ENCODE measurements around the gene BCAS3.
"Not testable (repeated sequence)": the region's sequence is repeated elsewhere in the genome, so short reads cannot be mapped to it uniquely, and the experiment has no call there.

The BCAS3 gene

DNA sequence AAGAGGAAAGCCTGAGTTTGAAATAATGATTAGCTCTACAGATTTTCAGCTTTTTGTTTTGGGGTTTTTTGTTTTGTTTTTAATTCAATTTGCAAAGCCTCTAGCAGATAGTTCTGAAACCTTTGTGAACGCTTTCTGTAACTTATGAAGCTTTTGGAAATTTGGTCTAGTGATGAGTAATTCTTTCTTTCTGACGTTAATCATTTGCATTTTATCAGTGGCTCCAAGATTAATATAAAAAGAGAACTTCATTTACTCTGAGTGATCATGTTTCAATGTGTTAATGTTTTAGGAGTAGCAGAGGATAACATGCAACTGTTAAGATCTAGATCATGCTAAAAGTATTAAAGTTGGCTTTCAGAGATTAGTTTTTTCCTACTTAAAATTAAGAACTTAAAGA, 561.7 kb downstream of the BCAS3 start:
- H3K9ac ChIP-seq (ENCODE audit: low read length): no peak overlapping the region
- no peaks in the 10 kb centered on the region for H3K36me3 ChIP-seq (ENCODE audit: control insufficient read depth, insufficient read depth, low read length)
- H3K4me1 ChIP-seq (ENCODE audit: control insufficient read depth, insufficient read depth, low read length): peaks cover 10% of the 10 kb centered on the region
- no peaks in the 10 kb centered on the region for H3K9me3 ChIP-seq (ENCODE audit: control insufficient read depth, low read length)
- no peak overlapping the region for H3K4me3 ChIP-seq (ENCODE audit: low read length)
- no peaks in the 10 kb centered on the region for H3K27me3 ChIP-seq (ENCODE audit: control insufficient read depth, insufficient read depth, low read length)

DNA sequence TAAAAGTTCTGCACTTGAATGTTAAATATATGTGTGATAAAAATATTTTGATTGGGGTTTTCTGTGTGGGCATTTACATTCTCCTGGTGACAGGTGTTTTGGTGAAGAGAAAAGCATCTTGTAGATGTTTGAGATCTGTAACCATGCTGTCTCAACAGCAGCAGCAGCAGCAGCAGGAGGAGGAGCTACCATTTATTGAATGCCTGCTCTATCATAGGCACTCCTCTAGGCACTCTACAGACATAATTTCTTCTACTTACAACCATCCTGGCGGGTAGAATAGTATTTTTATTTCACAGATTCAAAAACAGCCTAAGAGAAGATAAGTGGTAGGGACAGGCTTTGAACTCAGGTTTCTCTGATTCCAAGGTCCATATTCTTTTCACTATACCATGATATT, 562.3 kb downstream of the BCAS3 start:
- peaks cover 10% of the 10 kb centered on the region for H3K4me1 ChIP-seq (ENCODE audit: control insufficient read depth, insufficient read depth, low read length)
- H3K9ac ChIP-seq (ENCODE audit: low read length): no peak overlapping the region
- no peaks in the 10 kb centered on the region for H3K36me3 ChIP-seq (ENCODE audit: control insufficient read depth, insufficient read depth, low read length)
- H3K4me3 ChIP-seq (ENCODE audit: low read length): no peak overlapping the region
- no peaks in the 10 kb centered on the region for H3K9me3 ChIP-seq (ENCODE audit: control insufficient read depth, low read length)
- no peaks in the 10 kb centered on the region for H3K27me3 ChIP-seq (ENCODE audit: control insufficient read depth, insufficient read depth, low read length)

DNA sequence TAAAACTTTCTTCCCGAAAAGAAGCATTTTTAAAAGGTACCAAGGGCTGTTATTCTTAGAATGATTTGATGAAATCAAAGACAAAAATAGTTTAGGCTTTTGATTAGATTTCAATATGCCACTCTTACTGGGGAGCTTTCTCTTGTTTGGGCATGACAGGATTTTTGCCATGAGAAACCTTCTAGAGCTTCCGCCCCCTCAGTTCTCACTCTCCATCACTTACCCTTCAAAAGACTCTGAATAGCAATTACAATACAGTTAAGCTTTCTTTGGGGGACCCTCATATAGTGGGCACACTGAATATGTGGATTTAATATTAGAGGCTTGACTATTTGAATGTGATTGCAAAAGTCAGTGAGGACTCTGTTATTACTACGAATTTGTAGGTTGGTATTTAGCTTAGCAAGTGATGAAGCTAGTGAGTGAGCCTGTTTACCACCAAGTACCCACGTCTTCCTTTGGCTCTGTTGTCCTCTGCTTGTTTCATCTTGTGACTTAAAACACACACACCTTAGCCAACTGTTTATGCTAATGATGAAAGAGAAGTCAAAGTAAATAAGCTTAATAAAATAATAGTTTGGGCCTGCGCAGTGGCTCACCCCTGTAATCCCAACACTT, 563.3 kb downstream of the BCAS3 start:
- Histone ChIP-seq H3K9me3 (ENCODE audit: control insufficient read depth, low read length) (no peaks in the 10 kb centered on the region), H3K36me3 (ENCODE audit: control insufficient read depth, insufficient read depth, low read length) (no peaks in the 10 kb centered on the region), H3K9ac (ENCODE audit: low read length) (no peak overlapping the region), H3K4me3 (ENCODE audit: low read length) (no peak overlapping the region), H3K4me1 (ENCODE audit: control insufficient read depth, insufficient read depth, low read length) (peaks cover under 1% of the 10 kb centered on the region), H3K27me3 (ENCODE audit: control insufficient read depth, insufficient read depth, low read length) (no peaks in the 10 kb centered on the region)

DNA sequence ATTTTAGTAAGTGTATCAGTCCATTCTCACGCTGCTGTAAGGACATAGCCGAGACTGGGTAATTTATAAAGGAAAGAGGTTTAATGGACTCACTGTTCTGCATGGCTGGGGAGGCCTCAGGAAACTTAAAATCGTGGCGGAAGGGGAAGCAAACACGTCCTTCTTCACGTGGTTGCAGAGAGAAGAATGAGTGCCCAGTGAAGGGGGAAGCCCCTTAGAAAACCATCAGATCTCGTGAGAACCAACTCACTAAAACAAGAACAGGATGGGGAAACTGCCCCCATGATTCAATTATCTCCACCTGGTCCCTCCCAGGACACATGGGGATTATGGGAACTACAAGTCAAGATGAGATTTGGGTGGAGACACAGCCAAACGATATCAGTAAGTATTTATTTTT, 567.3 kb downstream of the BCAS3 start:
- not testable (repeated sequence) for H3K9me3 ChIP-seq (ENCODE audit: control insufficient read depth, low read length); H3K4me3 ChIP-seq (ENCODE audit: low read length); H3K36me3 ChIP-seq (ENCODE audit: control insufficient read depth, insufficient read depth, low read length); H3K27me3 ChIP-seq (ENCODE audit: control insufficient read depth, insufficient read depth, low read length); H3K9ac ChIP-seq (ENCODE audit: low read length)
- H3K4me1 ChIP-seq (ENCODE audit: control insufficient read depth, insufficient read depth, low read length): peaks cover 14% of the 10 kb centered on the region

DNA sequence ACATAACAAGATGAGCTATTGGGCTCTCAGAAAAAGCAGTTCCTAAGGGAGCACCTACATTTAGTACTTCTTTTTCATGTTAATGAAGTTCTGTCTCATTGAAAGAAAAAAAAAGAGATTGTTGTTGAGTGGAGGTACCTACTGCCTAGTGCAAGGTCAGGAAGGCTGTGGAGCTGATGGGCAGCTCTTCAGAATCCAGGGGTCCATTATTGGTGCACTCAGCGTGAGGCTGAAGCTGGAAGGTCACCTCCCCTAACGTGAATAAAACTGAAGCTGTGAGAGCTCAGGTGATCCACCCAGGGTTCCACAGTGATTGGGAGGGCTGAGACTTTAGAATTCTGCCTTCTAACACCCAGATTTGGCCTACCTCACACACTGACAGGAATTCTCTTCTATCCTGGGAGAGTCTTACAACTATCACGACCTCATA, 568.1 kb downstream of the BCAS3 start:
- H3K4me3 ChIP-seq (ENCODE audit: low read length): no peak overlapping the region
- H3K9ac ChIP-seq (ENCODE audit: low read length): no peak overlapping the region
- H3K27me3 ChIP-seq (ENCODE audit: control insufficient read depth, insufficient read depth, low read length): no peaks in the 10 kb centered on the region
- H3K9me3 ChIP-seq (ENCODE audit: control insufficient read depth, low read length): no peaks in the 10 kb centered on the region
- no peaks in the 10 kb centered on the region for H3K36me3 ChIP-seq (ENCODE audit: control insufficient read depth, insufficient read depth, low read length)
- H3K4me1 ChIP-seq (ENCODE audit: control insufficient read depth, insufficient read depth, low read length): peaks cover 14% of the 10 kb centered on the region

DNA sequence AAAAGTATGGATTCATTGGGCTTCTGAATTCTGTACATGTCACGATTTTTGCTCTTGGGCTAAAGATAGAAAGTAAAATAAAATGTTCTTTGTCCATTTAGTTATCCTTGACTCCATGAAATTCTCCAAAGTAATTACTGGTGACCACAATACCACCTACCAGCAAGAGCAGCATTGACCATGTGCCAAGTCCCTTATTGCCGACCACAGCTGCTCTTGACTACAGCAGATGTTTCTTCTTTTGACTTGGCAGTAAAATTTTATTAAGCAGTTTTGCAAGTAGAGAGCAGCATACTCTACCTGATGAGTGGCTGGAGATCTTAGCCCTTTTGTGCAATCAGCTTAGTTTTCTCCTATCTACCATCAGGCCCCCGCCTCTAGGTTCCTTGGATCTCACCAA, 569.8 kb downstream of the BCAS3 start:
- no peaks in the 10 kb centered on the region for H3K9me3 ChIP-seq (ENCODE audit: control insufficient read depth, low read length)
- no peak overlapping the region for H3K4me3 ChIP-seq (ENCODE audit: low read length)
- H3K27me3 ChIP-seq (ENCODE audit: control insufficient read depth, insufficient read depth, low read length): no peaks in the 10 kb centered on the region
- no peak overlapping the region for H3K9ac ChIP-seq (ENCODE audit: low read length)
- peaks cover 19% of the 10 kb centered on the region for H3K4me1 ChIP-seq (ENCODE audit: control insufficient read depth, insufficient read depth, low read length)
- no peaks in the 10 kb centered on the region for H3K36me3 ChIP-seq (ENCODE audit: control insufficient read depth, insufficient read depth, low read length)

DNA sequence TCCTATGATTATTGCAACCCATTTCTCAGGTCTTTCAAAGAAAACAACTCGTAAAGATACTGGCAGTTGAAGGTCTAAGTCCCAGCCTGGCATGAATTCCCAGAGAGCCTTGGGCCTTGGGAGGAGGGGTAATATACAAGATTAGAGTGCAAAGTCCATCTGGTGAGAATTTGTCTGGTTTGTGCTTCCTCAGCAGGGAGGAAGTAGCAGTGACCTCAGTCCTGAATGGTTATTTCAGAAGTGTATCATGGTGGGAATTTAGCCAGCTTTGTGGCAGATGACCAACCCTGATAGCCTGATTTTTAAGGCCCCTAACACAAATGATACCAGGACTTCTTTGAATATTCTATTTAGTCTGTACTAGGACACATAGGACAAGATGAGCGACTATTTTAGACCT, 570.7 kb downstream of the BCAS3 start:
- no peaks in the 10 kb centered on the region for H3K27me3 ChIP-seq (ENCODE audit: control insufficient read depth, insufficient read depth, low read length)
- no peak overlapping the region for H3K4me3 ChIP-seq (ENCODE audit: low read length)
- H3K36me3 ChIP-seq (ENCODE audit: control insufficient read depth, insufficient read depth, low read length): no peaks in the 10 kb centered on the region
- H3K9ac ChIP-seq (ENCODE audit: low read length): no peak overlapping the region
- H3K4me1 ChIP-seq (ENCODE audit: control insufficient read depth, insufficient read depth, low read length): peaks cover 21% of the 10 kb centered on the region
- no peaks in the 10 kb centered on the region for H3K9me3 ChIP-seq (ENCODE audit: control insufficient read depth, low read length)

DNA sequence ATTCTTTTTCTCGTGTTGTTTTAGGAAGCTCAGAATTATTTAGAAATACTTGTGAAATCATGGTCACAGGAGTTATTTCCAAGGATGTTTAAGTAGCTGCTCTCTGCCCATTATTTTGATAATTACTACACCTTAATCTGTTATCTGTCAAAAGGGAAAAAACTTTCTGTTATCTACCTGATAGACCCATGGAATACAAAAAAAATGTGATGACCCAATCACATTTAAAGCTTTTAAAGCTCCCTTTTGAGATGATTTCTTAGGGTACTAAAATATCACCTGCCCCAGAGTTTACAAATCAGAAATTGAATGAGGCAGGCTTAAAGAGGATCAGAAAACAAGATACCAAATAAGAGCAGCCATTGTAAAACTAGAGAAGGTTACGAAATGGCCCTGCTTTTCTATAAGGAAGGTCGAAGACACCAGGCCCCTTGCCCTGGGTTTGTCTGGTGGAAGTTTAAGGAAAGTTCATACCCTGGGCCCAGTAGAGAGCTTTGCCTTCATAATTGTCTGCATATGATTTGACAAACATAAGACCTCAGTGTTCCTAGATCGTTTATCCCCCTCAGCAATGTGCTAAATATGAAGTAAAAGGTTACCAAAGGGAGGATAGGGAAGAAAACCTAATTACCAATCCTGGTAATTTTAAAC, 572.1 kb downstream of the BCAS3 start:
- Histone ChIP-seq H3K4me1 (ENCODE audit: control insufficient read depth, insufficient read depth, low read length) (peaks cover 21% of the 10 kb centered on the region), H3K27me3 (ENCODE audit: control insufficient read depth, insufficient read depth, low read length) (no peaks in the 10 kb centered on the region), H3K36me3 (ENCODE audit: control insufficient read depth, insufficient read depth, low read length) (no peaks in the 10 kb centered on the region), H3K9ac (ENCODE audit: low read length) (no peak overlapping the region), H3K9me3 (ENCODE audit: control insufficient read depth, low read length) (no peaks in the 10 kb centered on the region), H3K4me3 (ENCODE audit: low read length) (no peak overlapping the region)

DNA sequence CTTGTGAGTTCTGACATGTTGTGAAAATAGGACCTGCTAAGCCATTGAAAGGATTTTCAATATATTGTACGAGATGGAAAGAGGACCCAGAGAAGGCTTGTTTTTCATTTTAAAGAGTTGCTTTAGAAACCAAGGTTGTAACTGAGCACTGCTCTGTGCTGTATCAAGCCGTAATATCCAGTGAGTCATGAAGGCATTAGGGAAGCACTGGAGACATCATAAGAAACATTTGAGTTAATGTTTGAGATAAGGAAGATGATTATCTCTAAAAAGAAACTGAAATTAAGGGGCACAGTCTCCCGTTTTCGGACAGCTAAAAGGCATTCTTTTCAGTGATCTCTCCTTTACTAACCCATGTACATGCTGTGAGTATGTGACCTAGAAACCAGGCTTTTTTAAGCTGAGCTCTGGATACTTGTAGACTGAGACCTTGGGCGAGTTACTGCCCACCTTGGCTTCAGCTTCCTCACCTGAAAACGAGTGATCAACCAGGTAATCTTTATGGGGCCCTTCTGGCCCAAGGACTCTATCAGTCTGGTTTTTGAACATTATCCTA, 572.8 kb downstream of the BCAS3 start:
- H3K4me3 ChIP-seq (ENCODE audit: low read length): no peak overlapping the region
- no peak overlapping the region for H3K9ac ChIP-seq (ENCODE audit: low read length)

DNA sequence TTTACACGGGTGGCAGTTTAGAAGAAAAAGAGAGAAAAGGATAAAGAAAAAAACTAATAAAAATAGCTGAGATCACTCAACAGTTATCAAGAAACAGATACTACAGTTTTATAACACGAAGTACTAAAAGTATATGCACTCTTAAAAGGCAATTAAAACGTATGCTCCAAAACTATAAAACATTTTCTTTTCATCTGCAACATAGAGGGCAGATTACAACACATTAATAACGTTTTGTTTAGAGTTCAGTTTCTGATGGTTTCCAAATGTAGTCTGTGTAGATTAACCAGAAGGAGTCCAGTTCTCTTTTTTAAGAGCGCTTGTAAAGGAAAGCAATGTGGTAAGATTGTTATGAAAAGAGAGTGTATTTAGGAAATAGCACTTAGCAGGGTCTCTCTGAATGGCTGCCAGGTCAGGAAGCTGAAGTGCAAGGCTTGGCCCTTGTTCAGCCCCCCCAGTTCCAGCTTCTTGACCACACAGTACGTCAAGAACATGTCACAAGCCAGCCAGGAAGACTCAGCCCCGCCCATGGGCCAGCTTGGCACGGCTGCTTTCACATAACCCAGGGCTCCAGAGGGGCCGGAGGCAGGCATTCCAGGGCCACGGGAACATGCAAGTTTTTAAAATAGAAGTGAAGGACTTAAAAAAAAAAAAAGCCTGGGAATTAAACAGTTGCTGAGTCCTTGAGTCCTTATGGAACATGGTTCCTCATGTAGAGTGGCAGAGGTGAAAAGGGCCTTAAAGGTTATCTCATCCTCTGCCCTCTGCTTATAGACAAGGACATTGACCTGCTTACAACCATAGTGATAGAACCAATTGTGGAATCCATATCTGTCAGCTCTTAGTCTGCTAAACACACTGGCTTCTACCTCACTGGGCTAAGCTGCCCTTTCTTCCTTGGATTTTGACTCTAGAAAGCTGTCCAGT, 574.6 kb downstream of the BCAS3 start:
- Histone ChIP-seq H3K9ac (ENCODE audit: low read length) (no peak overlapping the region), H3K27me3 (ENCODE audit: control insufficient read depth, insufficient read depth, low read length) (no peaks in the 10 kb centered on the region), H3K9me3 (ENCODE audit: control insufficient read depth, low read length) (no peaks in the 10 kb centered on the region), H3K4me1 (ENCODE audit: control insufficient read depth, insufficient read depth, low read length) (peaks cover 21% of the 10 kb centered on the region), H3K36me3 (ENCODE audit: control insufficient read depth, insufficient read depth, low read length) (no peaks in the 10 kb centered on the region), H3K4me3 (ENCODE audit: low read length) (no peak overlapping the region)

More for the DNA sequence above, 572.8 kb downstream of the BCAS3 start:
- Histone ChIP-seq H3K36me3 (ENCODE audit: control insufficient read depth, insufficient read depth, low read length) (no peaks in the 10 kb centered on the region), H3K27me3 (ENCODE audit: control insufficient read depth, insufficient read depth, low read length) (no peaks in the 10 kb centered on the region), H3K4me1 (ENCODE audit: control insufficient read depth, insufficient read depth, low read length) (peaks cover 21% of the 10 kb centered on the region), H3K9me3 (ENCODE audit: control insufficient read depth, low read length) (no peaks in the 10 kb centered on the region)

DNA sequence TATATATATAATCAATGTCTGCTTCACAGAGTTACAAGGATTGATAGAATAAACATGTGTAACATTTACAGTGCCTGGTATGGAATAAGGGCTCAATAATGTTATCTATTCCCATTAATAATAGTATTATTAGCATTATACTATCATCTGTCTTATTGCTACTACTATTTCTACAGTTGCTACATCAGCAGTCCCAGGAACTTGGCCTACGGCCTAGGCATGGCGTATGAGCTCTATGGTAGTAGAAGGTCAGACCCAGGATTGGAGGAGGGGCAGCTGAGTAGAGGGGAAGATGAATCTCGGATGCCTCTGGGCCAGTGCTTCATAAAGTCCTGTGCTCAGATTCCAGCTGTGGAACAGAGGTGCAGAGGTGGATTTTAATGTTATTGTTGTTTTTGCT, 575.7 kb downstream of the BCAS3 start:
- Histone ChIP-seq H3K9ac (ENCODE audit: low read length) (no peak overlapping the region), H3K27me3 (ENCODE audit: control insufficient read depth, insufficient read depth, low read length) (no peaks in the 10 kb centered on the region), H3K4me1 (ENCODE audit: control insufficient read depth, insufficient read depth, low read length) (peaks cover 12% of the 10 kb centered on the region), H3K36me3 (ENCODE audit: control insufficient read depth, insufficient read depth, low read length) (no peaks in the 10 kb centered on the region), H3K9me3 (ENCODE audit: control insufficient read depth, low read length) (no peaks in the 10 kb centered on the region), H3K4me3 (ENCODE audit: low read length) (no peak overlapping the region)
